Retinal pigment epithelial cell (primary cell): ENCODE results near the gene HNF1A.
A peak's percentile ranks its signal among the peaks of the same experiment; 100 is the strongest.

ENCODE experiments used
- DNase-seq: peaks from one replicate; pipeline ENCODE4 v3.0.0-alpha.2; 2010; ENCODE audit warnings: low read depth
- H3K4me3 ChIP-seq: 2 replicates; pipeline ENCODE4 v1.5.1; 2011; ENCODE audit warnings: mild to moderate bottlenecking, low read length, control low read depth, moderate library complexity
- CTCF ChIP-seq: conservative IDR thresholded peaks from 2 replicates; pipeline ENCODE4 v1.5.1; 2011; ENCODE audit warnings: low read depth, low read length, control low read depth, inconsistent platforms

HNF1A gene

GRCh38 chr12:120936197-120936596 lies 42.1 kb upstream of the HNF1A start:
- TF ChIP-seq CTCF = no peak
- DNase-seq = no peak
- no peak overlapping the region for H3K4me3 ChIP-seq

- no peak overlapping the region for H3K4me3 ChIP-seq
- TF ChIP-seq CTCF = no peak
- no peak for DNase-seq
Measured at GRCh38 chr12:120938496-120938895, 39.8 kb upstream of the HNF1A start.

- no peak overlapping the region for H3K4me3 ChIP-seq
Measured at GRCh38 chr12:120939523-120939922, 38.8 kb upstream of the HNF1A start.

GRCh38 chr12:120940006-120940405 lies 38.3 kb upstream of the HNF1A start:
- no peak for DNase-seq
- no peak for TF ChIP-seq CTCF
- no peak overlapping the region for H3K4me3 ChIP-seq

More at GRCh38 chr12:120939523-120939922, 38.8 kb upstream of the HNF1A start:
- peak; percentile 10 for DNase-seq
- TF ChIP-seq CTCF = no peak

GRCh38 chr12:120940799-120941198 lies 37.5 kb upstream of the HNF1A start:
- DNase-seq = no peak
- H3K4me3 ChIP-seq = no peak overlapping the region
- no peak for TF ChIP-seq CTCF

- no peak overlapping the region for H3K4me3 ChIP-seq
- no peak for TF ChIP-seq CTCF
- no peak for DNase-seq
Measured at GRCh38 chr12:120941412-120941811, 36.9 kb upstream of the HNF1A start.

GRCh38 chr12:120941846-120942405 lies 36.4 kb upstream of the HNF1A start:
- no peak for TF ChIP-seq CTCF
- DNase-seq = no peak
- H3K4me3 ChIP-seq = no peak overlapping the region
